ENCODE data around the gene PDCD5.

DNA sequence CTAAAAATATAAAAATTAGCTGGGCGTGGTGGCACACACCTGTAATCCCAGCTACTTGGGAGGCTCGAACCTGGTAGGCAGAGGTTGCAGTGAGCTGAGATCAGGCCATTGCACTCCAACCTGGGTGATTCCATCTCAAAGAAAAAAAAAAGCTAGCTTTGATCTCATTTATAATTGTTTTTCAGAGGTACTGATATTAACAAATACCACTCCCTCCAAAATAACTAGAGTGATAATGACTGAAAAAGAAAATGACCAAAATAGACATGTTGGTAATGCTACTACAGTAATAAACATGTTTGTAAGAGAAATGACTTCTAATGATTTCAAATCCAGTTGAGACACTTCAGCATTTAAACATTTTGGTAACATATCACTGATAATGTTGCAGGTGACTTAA lies 13.0 kb downstream of the PDCD5 start:
- TF ChIP-seq POLR2AphosphoS5 (IDR thresholded peaks at IDR 0.05; ENCODE audit: insufficient read depth, low read depth, low read length) = no peak
- no peak for TF ChIP-seq POLR2A (IDR thresholded peaks at IDR 0.05; ENCODE audit: low read depth, low read length)
- TF ChIP-seq EZH2 (IDR thresholded peaks at IDR 0.05; ENCODE audit: borderline replicate concordance, low read depth, low read length, severe bottlenecking) = no peak
- TF ChIP-seq, protein P1, sequence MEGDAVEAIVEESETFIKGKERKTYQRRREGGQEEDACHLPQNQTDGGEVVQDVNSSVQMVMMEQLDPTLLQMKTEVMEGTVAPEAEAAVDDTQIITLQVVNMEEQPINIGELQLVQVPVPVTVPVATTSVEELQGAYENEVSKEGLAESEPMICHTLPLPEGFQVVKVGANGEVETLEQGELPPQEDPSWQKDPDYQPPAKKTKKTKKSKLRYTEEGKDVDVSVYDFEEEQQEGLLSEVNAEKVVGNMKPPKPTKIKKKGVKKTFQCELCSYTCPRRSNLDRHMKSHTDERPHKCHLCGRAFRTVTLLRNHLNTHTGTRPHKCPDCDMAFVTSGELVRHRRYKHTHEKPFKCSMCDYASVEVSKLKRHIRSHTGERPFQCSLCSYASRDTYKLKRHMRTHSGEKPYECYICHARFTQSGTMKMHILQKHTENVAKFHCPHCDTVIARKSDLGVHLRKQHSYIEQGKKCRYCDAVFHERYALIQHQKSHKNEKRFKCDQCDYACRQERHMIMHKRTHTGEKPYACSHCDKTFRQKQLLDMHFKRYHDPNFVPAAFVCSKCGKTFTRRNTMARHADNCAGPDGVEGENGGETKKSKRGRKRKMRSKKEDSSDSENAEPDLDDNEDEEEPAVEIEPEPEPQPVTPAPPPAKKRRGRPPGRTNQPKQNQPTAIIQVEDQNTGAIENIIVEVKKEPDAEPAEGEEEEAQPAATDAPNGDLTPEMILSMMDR (IDR thresholded peaks at IDR 0.05; ENCODE audit: extremely low read depth in 1 of 2, insufficient read depth in 1 of 2, low read depth in 1 of 2, low read length in 2 of 2) = no peak
- TF ChIP-seq, protein P2, sequence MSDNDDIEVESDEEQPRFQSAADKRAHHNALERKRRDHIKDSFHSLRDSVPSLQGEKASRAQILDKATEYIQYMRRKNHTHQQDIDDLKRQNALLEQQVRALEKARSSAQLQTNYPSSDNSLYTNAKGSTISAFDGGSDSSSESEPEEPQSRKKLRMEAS (IDR thresholded peaks at IDR 0.05; ENCODE audit: insufficient read depth, insufficient read length) = no peak
- no peak for TF ChIP-seq JUN (IDR thresholded peaks at IDR 0.05; ENCODE audit: borderline replicate concordance, insufficient read depth, insufficient read length, low read depth)
- no peak for TF ChIP-seq MYC (IDR thresholded peaks at IDR 0.05; ENCODE audit: low read depth, low read length)
- no peak for TF ChIP-seq FOS (IDR thresholded peaks at IDR 0.05; ENCODE audit: borderline replicate concordance, insufficient read depth, low read length)
